ENCODE results near the gene ACTN4. TPM values are rescaled to one million over a fixed set of nuclear protein-coding genes. Genes with fewer than 3 reads are reported as not detected.

The ACTN4 gene
- total and polyA plus RNA-seq, 2 experiments from 2014 or later, result 68.9 to 427 TPM

- TF ChIP-seq, protein P1, sequence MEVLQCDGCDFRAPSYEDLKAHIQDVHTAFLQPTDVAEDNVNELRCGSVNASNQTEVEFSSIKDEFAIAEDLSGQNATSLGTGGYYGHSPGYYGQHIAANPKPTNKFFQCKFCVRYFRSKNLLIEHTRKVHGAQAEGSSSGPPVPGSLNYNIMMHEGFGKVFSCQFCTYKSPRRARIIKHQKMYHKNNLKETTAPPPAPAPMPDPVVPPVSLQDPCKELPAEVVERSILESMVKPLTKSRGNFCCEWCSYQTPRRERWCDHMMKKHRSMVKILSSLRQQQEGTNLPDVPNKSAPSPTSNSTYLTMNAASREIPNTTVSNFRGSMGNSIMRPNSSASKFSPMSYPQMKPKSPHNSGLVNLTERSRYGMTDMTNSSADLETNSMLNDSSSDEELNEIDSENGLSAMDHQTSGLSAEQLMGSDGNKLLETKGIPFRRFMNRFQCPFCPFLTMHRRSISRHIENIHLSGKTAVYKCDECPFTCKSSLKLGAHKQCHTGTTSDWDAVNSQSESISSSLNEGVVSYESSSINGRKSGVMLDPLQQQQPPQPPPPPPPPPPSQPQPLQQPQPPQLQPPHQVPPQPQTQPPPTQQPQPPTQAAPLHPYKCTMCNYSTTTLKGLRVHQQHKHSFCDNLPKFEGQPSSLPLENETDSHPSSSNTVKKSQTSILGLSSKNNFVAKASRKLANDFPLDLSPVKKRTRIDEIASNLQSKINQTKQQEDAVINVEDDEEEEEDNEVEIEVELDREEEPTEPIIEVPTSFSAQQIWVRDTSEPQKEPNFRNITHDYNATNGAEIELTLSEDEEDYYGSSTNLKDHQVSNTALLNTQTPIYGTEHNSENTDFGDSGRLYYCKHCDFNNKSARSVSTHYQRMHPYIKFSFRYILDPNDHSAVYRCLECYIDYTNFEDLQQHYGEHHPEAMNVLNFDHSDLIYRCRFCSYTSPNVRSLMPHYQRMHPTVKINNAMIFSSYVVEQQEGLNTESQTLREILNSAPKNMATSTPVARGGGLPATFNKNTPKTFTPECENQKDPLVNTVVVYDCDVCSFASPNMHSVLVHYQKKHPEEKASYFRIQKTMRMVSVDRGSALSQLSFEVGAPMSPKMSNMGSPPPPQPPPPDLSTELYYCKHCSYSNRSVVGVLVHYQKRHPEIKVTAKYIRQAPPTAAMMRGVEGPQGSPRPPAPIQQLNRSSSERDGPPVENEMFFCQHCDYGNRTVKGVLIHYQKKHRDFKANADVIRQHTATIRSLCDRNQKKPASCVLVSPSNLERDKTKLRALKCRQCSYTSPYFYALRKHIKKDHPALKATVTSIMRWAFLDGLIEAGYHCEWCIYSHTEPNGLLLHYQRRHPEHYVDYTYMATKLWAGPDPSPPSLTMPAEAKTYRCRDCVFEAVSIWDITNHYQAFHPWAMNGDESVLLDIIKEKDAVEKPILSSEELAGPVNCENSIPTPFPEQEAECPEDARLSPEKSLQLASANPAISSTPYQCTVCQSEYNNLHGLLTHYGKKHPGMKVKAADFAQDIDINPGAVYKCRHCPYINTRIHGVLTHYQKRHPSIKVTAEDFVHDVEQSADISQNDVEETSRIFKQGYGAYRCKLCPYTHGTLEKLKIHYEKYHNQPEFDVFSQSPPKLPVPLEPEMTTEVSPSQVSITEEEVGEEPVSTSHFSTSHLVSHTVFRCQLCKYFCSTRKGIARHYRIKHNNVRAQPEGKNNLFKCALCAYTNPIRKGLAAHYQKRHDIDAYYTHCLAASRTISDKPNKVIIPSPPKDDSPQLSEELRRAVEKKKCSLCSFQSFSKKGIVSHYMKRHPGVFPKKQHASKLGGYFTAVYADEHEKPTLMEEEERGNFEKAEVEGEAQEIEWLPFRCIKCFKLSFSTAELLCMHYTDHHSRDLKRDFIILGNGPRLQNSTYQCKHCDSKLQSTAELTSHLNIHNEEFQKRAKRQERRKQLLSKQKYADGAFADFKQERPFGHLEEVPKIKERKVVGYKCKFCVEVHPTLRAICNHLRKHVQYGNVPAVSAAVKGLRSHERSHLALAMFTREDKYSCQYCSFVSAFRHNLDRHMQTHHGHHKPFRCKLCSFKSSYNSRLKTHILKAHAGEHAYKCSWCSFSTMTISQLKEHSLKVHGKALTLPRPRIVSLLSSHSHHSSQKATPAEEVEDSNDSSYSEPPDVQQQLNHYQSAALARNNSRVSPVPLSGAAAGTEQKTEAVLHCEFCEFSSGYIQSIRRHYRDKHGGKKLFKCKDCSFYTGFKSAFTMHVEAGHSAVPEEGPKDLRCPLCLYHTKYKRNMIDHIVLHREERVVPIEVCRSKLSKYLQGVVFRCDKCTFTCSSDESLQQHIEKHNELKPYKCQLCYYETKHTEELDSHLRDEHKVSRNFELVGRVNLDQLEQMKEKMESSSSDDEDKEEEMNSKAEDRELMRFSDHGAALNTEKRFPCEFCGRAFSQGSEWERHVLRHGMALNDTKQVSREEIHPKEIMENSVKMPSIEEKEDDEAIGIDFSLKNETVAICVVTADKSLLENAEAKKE (CRISPR knock-in tag; IDR thresholded peaks at IDR 0.05), result no peak
- TF ChIP-seq POLR2AphosphoS5 (IDR thresholded peaks at IDR 0.05; ENCODE audit: low read depth) (no peak), ZNF331 (CRISPR knock-in tag; IDR thresholded peaks at IDR 0.05; ENCODE audit: low read depth) (no peak), REST (IDR thresholded peaks at IDR 0.05; ENCODE audit: unreplicated experiment) (no peak), JUNB (IDR thresholded peaks at IDR 0.05; ENCODE audit: unreplicated experiment) (no peak)
- TF ChIP-seq, protein P2, sequence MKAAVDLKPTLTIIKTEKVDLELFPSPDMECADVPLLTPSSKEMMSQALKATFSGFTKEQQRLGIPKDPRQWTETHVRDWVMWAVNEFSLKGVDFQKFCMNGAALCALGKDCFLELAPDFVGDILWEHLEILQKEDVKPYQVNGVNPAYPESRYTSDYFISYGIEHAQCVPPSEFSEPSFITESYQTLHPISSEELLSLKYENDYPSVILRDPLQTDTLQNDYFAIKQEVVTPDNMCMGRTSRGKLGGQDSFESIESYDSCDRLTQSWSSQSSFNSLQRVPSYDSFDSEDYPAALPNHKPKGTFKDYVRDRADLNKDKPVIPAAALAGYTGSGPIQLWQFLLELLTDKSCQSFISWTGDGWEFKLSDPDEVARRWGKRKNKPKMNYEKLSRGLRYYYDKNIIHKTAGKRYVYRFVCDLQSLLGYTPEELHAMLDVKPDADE (IDR thresholded peaks at IDR 0.05), result no peak
Observed at GRCh38 chr19:38686530-38686888, 39.1 kb downstream of the ACTN4 start (continued).

Measured in GM23338 (cell line).